ENCODE measurements around the gene SERGEF. TPM values are rescaled to one million over a fixed set of nuclear protein-coding genes. Genes with fewer than 3 reads are reported as not detected.

Gene SERGEF
- total and polyA plus RNA-seq, 9 donors = 42.0 to 76.3 (median 59.7) TPM

- intact Hi-C loops (cut with DNase I) = loop anchor here in 1 of 4 donors (5.0 kb wide), 1 partner anchor 642 kb away; no protein-coding TSS in a partner anchor
- Histone ChIP-seq H3K27ac (no peak overlapping the region), H3K4me1 (ENCODE audit: insufficient read depth) (no peaks in the 10 kb centered on the region), H3K9me3 (no peaks in the 10 kb centered on the region), H3K4me3 (no peak overlapping the region), H3K27me3 (no peaks in the 10 kb centered on the region), H3K36me3 (no peaks in the 10 kb centered on the region)
- WGBS, 3 donors = 88 to 90% (median 89%) methylated on average over 14 of the region's 14 CpGs
- peak in 1 of 5 donors; percentile 8 for DNase-seq
- TF ChIP-seq POLR2A (IDR thresholded peaks at IDR 0.05) (no peak), CTCF (IDR thresholded peaks at IDR 0.05) (no peak), EP300 (IDR thresholded peaks at IDR 0.05) (no peak)
Measured at GRCh38 chr11:17779861-17780594, 232.8 kb downstream of the SERGEF start.

- Histone ChIP-seq H3K4me1 (ENCODE audit: insufficient read depth) (no peaks in the 10 kb centered on the region), H3K27me3 (no peaks in the 10 kb centered on the region), H3K36me3 (no peaks in the 10 kb centered on the region), H3K27ac (no peak overlapping the region), H3K4me3 (no peak overlapping the region), H3K9me3 (no peaks in the 10 kb centered on the region)
- no peak for TF ChIP-seq CTCF (IDR thresholded peaks at IDR 0.05)
- no peak for TF ChIP-seq POLR2A (IDR thresholded peaks at IDR 0.05)
- TF ChIP-seq EP300 (IDR thresholded peaks at IDR 0.05) = no peak
- WGBS, 3 donors = 94 to 95% (median 95%) methylated on average over 40 of the region's 40 CpGs
- intact Hi-C loops (cut with DNase I) = loop anchor here in 1 of 4 donors (5.0 kb wide), 1 partner anchor 643 kb away; no protein-coding TSS in a partner anchor
- DNase-seq = peak in 1 of 5 donors; percentile 16
Measured at GRCh38 chr11:17778956-17779860, 233.6 kb downstream of the SERGEF start.

GRCh38 chr11:17778352-17778751 is 234.5 kb downstream of the SERGEF start:
- Histone ChIP-seq H3K9me3 (no peaks in the 10 kb centered on the region), H3K4me1 (ENCODE audit: insufficient read depth) (no peaks in the 10 kb centered on the region), H3K36me3 (no peaks in the 10 kb centered on the region), H3K27me3 (no peaks in the 10 kb centered on the region), H3K4me3 (no peak overlapping the region), H3K27ac (no peak overlapping the region)
- intact Hi-C loops (cut with DNase I) = loop anchor here in 1 of 4 donors (5.0 kb wide), 1 partner anchor 644 kb away; no protein-coding TSS in a partner anchor
- WGBS, 3 donors = 92 to 100% (median 96%) methylated on average over 5 of the region's 5 CpGs
- TF ChIP-seq EP300 (IDR thresholded peaks at IDR 0.05) (no peak), CTCF (IDR thresholded peaks at IDR 0.05) (no peak), POLR2A (IDR thresholded peaks at IDR 0.05) (no peak)
- DNase-seq = peak in 1 of 5 donors; percentile 14

GRCh38 chr11:17777738-17778091 is 235.1 kb downstream of the SERGEF start:
- intact Hi-C loops (cut with DNase I) = loop anchor here in 1 of 4 donors (5.0 kb wide), 1 partner anchor 645 kb away; no protein-coding TSS in a partner anchor
- Histone ChIP-seq H3K36me3 (no peaks in the 10 kb centered on the region), H3K4me1 (ENCODE audit: insufficient read depth) (no peaks in the 10 kb centered on the region), H3K27me3 (no peaks in the 10 kb centered on the region), H3K9me3 (no peaks in the 10 kb centered on the region), H3K4me3 (no peak overlapping the region), H3K27ac (no peak overlapping the region)
- DNase-seq = peak in 1 of 5 donors; percentile 17
- 92 to 95% (median 94%) methylated on average over 13 of the region's 13 CpGs for WGBS, 3 donors
- no peak for TF ChIP-seq CTCF (IDR thresholded peaks at IDR 0.05)

All from ovary (tissue), 9 donors.